K562 (cell line): ENCODE measurements around the gene DDIT3. TPM values are rescaled to one million over a fixed set of nuclear protein-coding genes. Genes with fewer than 3 reads are reported as not detected.

Experiments
- BHLHE40 ChIP-seq: IDR thresholded peaks from 2 replicates; pipeline ENCODE4 v1.6.1; 2011; ENCODE audit warnings: low read length, improper control_type of control experiment
- BRCA1 ChIP-seq, 2 experiments: fragments of 450-650 bp in 1 of 2; sonication (generic) in 1 of 2; formaldehyde crosslinking in 1 of 2; IDR thresholded peaks; 2 replicates each; pipeline versions ENCODE4 v1.5.0 to v1.6.1; 2017 to 2020; ENCODE audit warnings: mild to moderate bottlenecking in 1 of 2, missing genetic modification reagents in 1 of 2
- ETV6 ChIP-seq, 3 experiments: fragments of 150-350 bp in 1 of 3; sonication (generic) in 1 of 3; formaldehyde crosslinking in 1 of 3; IDR thresholded peaks; 2 replicates each; pipeline versions ENCODE4 v1.6.1 to v1.8.0; 2014 to 2022; ENCODE audit warnings: borderline replicate concordance in 2 of 3, low read depth in 2 of 3, antibody characterized with exemption in 1 of 3, low read length in 1 of 3, mild to moderate bottlenecking in 1 of 3, missing genetic modification reagents in 1 of 3
- HDAC3 ChIP-seq: fragments of 450-650 bp; IDR thresholded peaks from 2 replicates; pipeline ENCODE4 v1.6.1; 2018; ENCODE audit warnings: borderline replicate concordance, mild to moderate bottlenecking, moderate library complexity; ENCODE audit not compliant: partially characterized antibody
- MLLT1 ChIP-seq, 2 experiments: fragments of 450-650 bp; IDR thresholded peaks; 2 replicates each; pipeline ENCODE4 v1.6.1; 2016
- MNT ChIP-seq, 2 experiments: fragments of 450-650 bp; conservative IDR thresholded peaks; 2 replicates each; pipeline ENCODE4 v1.6.1; 2017; ENCODE audit warnings: mild to moderate bottlenecking in 2 of 2, moderate library complexity in 2 of 2
- SOX6 ChIP-seq: fragments of 450-650 bp; IDR thresholded peaks from 2 replicates; pipeline ENCODE4 v1.6.1; 2014; ENCODE audit warnings: mild to moderate bottlenecking
- STAT6 ChIP-seq: sonication (generic); formaldehyde crosslinking; IDR thresholded peaks from 2 replicates; pipeline ENCODE4 v1.8.1; 2023; ENCODE audit warnings: mild to moderate bottlenecking, missing genetic modification reagents
- TCF3 ChIP-seq: sonication (generic); formaldehyde crosslinking; IDR thresholded peaks from 2 replicates; pipeline ENCODE4 v1.4.0; 2020; ENCODE audit warnings: mild to moderate bottlenecking, missing genetic modification reagents
- ZFP36 ChIP-seq: fragments of 150-350 bp; IDR thresholded peaks from 2 replicates; pipeline ENCODE4 v1.6.1; 2018; ENCODE audit warnings: low read length, low read depth; ENCODE audit not compliant: partially characterized antibody
- ZNF23 ChIP-seq: fragments of 250-450 bp; sonication (Bioruptor Pico); IDR thresholded peaks from 2 replicates; pipeline ENCODE4 v1.4.0; 2020; ENCODE audit warnings: mild to moderate bottlenecking
- ZNF3 ChIP-seq: fragments of 250-450 bp; sonication (Bioruptor Pico); IDR thresholded peaks from 2 replicates; pipeline ENCODE4 v1.5.0; 2021; ENCODE audit warnings: mild to moderate bottlenecking, moderate library complexity
- ZNF318 ChIP-seq, 2 experiments: fragments of 450-650 bp; IDR thresholded peaks; 2 replicates each; pipeline ENCODE4 v1.6.1; 2016; ENCODE audit warnings: mild to moderate bottlenecking in 2 of 2, borderline replicate concordance in 1 of 2, low read depth in 1 of 2, moderate library complexity in 1 of 2
- polyA plus RNA-seq, 8 experiments: library from polyadenylated mRNA; depleted of rRNA in 4 of 8; stranded (reverse) in 5 of 8; unstranded in 3 of 8; fragments of >200 nt; fragmentation: Nextera tagmentation in 2 of 8; fragmentation: Illumina TruSeq in 1 of 8; extraction: Ambion mirVana in 2 of 8; extraction: Trizol in 1 of 8; gene quantifications; 2 replicates each; pipeline versions ENCODE4 v1.2.1 to v1.2.3, GENCODE V29; 2011 to 2014; ENCODE audit warnings: inconsistent platforms in 1 of 8, missing spikeins in 1 of 8
- total RNA-seq, 7 experiments: library from RNA; depleted of rRNA in 6 of 7; stranded (reverse); fragments of >200 nt in 6 of 7; fragmentation: Illumina TruSeq in 2 of 7; extraction: Trizol in 2 of 7; gene quantifications; 2 replicates each; pipeline versions ENCODE4 v1.2.1 to v1.2.3, GENCODE V29; 2011 to 2021; ENCODE audit warnings: low replicate concordance in 1 of 7

DDIT3 gene
- total and polyA plus RNA-seq, 9 of the 15 experiments (the other 6 are each of a cell fraction or from before 2014, with no cell fraction given): 59.1 to 272 (median 89.9) TPM

- no peak; a peak in 1 of 4 replicates for TF ChIP-seq MLLT1 (IDR thresholded peaks at IDR 0.05)
- TF ChIP-seq ZNF3 (CRISPR knock-in tag): no peak
- no peak for TF ChIP-seq HDAC3
- TF ChIP-seq ZFP36: no peak
- 0 out of 4 replicates have a peak, but pooled peaks of 1 of the 2 experiments have one; percentile 14 for TF ChIP-seq MNT (conservative IDR thresholded peaks at IDR 0.05)
- TF ChIP-seq ZNF23 (CRISPR knock-in tag): no peak
- TF ChIP-seq STAT6 (CRISPR knock-in tag): no peak
- no peak for TF ChIP-seq BRCA1 (IDR thresholded peaks at IDR 0.05)
- TF ChIP-seq BRCA1 (CRISPR knock-in tag; IDR thresholded peaks at IDR 0.05): no peak
- no peak for TF ChIP-seq SOX6
- TF ChIP-seq ZNF318 (IDR thresholded peaks at IDR 0.05; ENCODE audit: borderline replicate concordance in 1 of 2, low read depth in 1 of 2): no peak
- TF ChIP-seq ETV6 (IDR thresholded peaks at IDR 0.05; ENCODE audit: borderline replicate concordance in 1 of 2, low read depth in 2 of 2, low read length in 1 of 2): no peak
- TF ChIP-seq ETV6 (CRISPR knock-in tag; IDR thresholded peaks at IDR 0.05; ENCODE audit: borderline replicate concordance): no peak
- no peak for TF ChIP-seq TCF3 (CRISPR knock-in tag)
- no peak for TF ChIP-seq BHLHE40
Observed at GRCh38 chr12:57517187-57517586, 3.1 kb downstream of the DDIT3 start (continued).
